ENCODE data around the gene ANO3.

GRCh38 chr11:26324270-26324669 lies 7.7 kb upstream of the ANO3 start:
- no peak for TF ChIP-seq ATF3 (IDR thresholded peaks at IDR 0.05; ENCODE audit: insufficient read depth, low read depth, low read length)
- TF ChIP-seq, protein P1, sequence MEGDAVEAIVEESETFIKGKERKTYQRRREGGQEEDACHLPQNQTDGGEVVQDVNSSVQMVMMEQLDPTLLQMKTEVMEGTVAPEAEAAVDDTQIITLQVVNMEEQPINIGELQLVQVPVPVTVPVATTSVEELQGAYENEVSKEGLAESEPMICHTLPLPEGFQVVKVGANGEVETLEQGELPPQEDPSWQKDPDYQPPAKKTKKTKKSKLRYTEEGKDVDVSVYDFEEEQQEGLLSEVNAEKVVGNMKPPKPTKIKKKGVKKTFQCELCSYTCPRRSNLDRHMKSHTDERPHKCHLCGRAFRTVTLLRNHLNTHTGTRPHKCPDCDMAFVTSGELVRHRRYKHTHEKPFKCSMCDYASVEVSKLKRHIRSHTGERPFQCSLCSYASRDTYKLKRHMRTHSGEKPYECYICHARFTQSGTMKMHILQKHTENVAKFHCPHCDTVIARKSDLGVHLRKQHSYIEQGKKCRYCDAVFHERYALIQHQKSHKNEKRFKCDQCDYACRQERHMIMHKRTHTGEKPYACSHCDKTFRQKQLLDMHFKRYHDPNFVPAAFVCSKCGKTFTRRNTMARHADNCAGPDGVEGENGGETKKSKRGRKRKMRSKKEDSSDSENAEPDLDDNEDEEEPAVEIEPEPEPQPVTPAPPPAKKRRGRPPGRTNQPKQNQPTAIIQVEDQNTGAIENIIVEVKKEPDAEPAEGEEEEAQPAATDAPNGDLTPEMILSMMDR (IDR thresholded peaks at IDR 0.05; ENCODE audit: control extremely low read depth in 1 of 3, insufficient read depth in 1 of 3, low read depth in 1 of 3, low read length in 3 of 3), result no peak
